NCI-H446 (cell line): Measurements from ENCODE around the gene RAET1G.
"Not testable (repeated sequence)": the region's sequence is repeated elsewhere in the genome, so short reads cannot be mapped to it uniquely, and the experiment has no call there.

Source experiments
- DNase-seq, 2 experiments: peaks; one replicate each; lab custom pipeline; 2025; lab: John Stamatoyannopoulos, UW

RAET1G gene, protein sequence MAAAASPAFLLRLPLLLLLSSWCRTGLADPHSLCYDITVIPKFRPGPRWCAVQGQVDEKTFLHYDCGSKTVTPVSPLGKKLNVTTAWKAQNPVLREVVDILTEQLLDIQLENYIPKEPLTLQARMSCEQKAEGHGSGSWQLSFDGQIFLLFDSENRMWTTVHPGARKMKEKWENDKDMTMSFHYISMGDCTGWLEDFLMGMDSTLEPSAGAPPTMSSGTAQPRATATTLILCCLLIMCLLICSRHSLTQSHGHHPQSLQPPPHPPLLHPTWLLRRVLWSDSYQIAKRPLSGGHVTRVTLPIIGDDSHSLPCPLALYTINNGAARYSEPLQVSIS

GRCh38 chr6:149922642-149923326, at the start of gene RAET1G:
RAET1G (minus strand) TSS chr6:149923121; CDS start chr6:149923010, 111 bp downstream.
- peak; percentile 31 to 73 for DNase-seq

GRCh38 chr6:149969635-149970034, 46.7 kb upstream of the RAET1G start:
- no peak for DNase-seq

- DNase-seq = not testable (repeated sequence)
These were observed 46.0 kb upstream of the RAET1G start for GRCh38 chr6:149968909-149969308.

DNA sequence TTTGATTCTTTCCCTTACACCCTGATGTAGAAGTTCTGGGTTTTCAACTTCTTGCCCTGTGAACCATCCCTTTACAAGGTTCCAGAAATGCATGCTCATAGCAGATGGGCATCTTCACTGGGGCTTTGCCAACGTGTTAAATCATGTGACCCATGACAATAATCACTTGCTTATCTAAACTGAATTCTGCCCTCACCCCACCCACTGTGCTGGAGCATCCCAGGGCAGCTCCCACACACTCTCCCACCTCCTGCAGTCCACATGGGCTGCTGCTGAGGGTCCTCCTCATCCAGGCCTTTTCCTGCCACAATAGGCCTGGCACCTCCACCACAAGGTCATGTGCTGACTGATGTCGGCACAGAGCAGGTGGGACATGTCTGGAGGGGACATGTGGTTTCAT, 45.1 kb upstream of the RAET1G start:
- not testable (repeated sequence) for DNase-seq

GRCh38 chr6:149967591-149967990, 44.7 kb upstream of the RAET1G start:
- DNase-seq = no peak

DNA sequence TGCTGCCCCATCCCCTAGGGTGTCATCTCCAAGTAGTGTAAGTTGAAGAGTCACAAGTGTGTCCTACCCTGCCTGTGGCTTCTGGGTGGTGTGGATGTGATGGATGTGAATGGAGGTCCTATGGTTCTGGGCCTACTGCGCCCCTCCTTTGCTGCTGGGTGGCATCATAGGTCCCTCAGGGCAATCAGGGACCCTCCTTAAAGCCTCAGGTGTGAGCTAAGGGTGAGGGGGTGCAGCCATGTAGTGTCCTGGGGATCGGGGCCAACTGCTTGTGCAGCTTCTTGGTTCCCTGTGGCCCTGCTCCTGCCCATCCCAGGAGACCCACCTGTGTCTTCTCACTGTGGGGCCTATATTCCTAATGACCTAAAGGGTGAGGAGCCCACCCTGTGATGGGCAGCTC, 43.4 kb upstream of the RAET1G start:
- not testable (repeated sequence) for DNase-seq

- DNase-seq = no peak
These were observed 42.5 kb upstream of the RAET1G start for GRCh38 chr6:149965194-149966020.

DNA sequence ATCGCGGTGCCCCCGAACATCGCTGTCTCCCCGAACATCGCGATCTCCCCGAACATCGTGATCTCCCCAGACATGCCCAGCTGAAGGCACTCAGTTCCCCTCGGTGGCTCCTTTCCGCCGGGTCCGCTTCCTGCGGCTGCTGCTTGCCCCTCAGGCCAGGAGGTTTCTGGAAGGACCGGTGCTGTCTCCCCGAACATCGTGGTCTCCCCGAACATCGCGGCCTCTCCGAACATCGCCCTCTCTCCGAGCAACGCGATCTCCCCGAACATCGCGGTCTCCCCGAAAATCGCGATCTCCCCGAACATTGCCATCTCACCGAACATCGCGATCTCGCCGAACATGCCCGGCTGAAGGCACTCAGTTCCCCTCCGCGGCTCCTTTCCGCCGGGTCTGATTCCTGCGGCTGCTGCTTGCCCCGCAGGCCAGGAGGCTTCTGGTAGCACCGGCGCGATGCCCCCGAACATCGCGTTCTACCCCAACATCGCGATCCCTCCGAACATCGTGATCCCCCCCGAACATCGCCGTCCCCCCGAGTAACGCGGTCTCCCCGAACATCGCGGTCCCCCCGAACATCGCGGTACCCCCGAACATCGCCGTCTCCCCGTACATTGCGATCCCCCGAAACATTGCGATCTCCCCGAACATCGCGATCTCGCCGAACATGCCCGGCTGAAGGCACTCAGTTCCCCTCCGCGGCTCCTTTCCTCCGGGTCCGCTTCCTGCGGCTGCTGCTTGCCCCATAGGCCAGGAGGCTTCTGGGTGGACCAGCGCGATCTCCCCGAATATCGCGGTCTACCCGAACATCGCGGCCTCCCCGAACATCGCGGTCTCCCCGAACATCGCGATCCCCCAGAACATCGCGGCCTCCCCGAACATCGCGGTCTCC, 41.6 kb upstream of the RAET1G start:
- no peak for DNase-seq

GRCh38 chr6:149963462-149964307, 40.8 kb upstream of the RAET1G start, which contains the start of gene ULBP1:
ULBP1 (plus strand) TSS chr6:149963943; CDS start chr6:149964050, 107 bp downstream.
- peak; percentile 62 to 89 for DNase-seq

DNA sequence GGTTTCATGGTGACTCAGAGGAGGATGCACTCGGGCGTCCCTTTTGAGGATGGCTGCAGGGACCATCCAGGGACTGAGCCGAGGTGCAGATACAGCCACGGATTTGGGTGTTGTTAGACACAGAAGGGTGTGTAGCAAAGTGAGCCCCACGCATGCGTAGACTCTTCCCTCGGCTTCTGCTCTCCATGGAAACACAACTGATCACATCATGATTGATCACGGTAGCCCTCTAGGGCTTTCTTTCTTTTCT, 40.2 kb upstream of the RAET1G start:
- DNase-seq = peak; percentile 57 to 70

- DNase-seq = no peak
These were observed 39.7 kb upstream of the RAET1G start for GRCh38 chr6:149962461-149963211.

GRCh38 chr6:149961728-149962425, 39.0 kb upstream of the RAET1G start:
- DNase-seq = peak; percentile 9 to 16

DNA sequence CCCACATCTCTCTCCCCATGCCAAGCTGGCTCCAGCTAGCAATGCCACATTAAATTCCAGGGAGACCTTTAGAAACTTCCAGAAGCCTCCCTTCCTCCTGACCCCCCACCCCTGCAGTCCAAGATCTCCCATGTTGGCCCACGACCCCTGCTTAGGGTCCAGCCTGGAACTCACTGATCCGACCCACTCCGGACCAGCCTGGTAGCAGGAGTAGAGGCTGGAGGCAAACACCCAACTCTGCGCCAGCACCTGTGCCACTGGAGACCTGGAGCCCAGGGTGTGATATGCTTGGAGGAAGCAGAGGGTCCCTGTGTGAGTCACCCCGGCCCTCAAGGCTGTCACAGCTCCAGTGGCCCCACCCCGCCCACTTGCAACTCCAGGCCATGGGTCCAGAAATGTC, 37.6 kb upstream of the RAET1G start:
- no peak for DNase-seq

DNA sequence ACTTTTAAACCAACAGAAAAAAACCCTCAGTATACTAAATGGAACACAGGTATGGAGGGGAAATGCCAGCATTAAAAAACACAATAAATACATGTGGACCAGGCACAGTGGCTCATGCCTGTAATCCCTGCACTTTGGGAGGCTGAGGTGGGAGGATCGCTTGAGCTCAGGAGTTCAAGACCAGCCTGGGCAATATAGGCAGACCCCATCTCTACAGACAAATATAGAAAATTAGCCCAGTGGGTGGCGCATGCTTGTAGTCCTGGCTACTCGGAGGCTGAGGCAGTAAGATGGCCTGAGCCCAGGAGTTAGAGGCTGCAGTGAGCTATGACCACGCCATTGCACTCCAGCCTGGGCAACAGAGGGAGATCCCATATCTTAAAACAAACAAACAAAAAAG, 36.9 kb upstream of the RAET1G start:
- not testable (repeated sequence) for DNase-seq

DNA sequence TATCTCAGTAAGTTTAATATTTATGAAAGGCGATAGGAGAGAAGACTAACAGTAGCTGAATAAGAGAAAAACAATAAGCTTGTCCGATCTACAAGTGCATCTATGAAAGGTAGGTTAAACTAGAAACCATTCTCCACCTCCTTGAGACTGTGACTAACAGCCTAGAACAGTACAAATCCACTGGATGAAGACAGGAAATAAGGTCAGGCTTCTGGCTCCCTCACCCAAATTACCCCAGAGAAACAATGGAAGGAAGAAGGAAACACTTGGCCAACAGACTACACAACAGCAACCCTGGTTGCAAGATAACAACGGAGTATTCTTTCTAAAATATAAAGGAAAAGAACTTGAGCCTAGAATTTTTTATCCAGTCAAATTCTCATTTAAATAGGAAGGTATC, 35.2 kb upstream of the RAET1G start:
- not testable (repeated sequence) for DNase-seq

- not testable (repeated sequence) for DNase-seq
These were observed 32.9 kb upstream of the RAET1G start for GRCh38 chr6:149955654-149956317.

GRCh38 chr6:149954984-149955653, 32.2 kb upstream of the RAET1G start:
- not testable (repeated sequence) for DNase-seq

DNA sequence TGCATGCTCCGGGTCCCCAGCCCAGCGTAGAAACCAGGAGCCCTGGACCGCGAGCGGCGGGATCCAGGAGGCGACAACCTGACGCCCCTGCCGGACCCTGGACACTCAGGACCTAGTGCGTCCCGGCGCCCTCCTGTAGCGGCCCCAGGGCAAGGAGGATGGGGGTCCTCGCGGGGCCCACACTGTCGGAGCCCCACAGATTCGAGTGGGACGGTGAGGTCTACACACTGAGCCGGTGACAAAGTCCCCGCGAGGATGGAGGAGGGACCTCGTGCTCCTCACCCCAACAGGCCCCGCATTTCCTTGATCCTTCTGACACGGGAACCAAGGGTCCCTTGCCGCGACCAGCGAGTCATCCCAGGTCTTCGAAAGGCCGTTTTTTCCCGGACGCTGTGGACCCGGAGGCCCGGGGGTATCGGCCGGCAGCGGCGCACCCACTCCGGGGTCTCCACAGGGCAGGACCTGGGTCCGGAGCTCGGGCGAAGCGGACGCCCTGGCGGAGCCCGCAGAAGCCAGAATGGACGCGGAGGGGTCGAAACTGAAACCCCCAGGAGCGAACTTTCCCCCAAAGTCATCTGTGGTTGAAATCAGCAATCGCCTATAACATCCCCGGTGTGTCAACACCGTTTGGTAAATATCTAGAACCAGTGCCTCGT, 31.5 kb upstream of the RAET1G start:
- DNase-seq = not testable (repeated sequence)
